GM23248 (cell line): ENCODE data around the gene GPER1.

Experiments
- EZH2 ChIP-seq: fragments of 200-600 bp; sonication (generic); IDR thresholded peaks from 2 replicates; pipeline ENCODE4 v1.6.1; 2018; ENCODE audit warnings: antibody characterized with exemption, mild to moderate bottlenecking; ENCODE audit not compliant: insufficient read depth, poor library complexity, severe bottlenecking
- EZH2phosphoT487 ChIP-seq: fragments of 200-600 bp; sonication (generic); IDR thresholded peaks from 2 replicates; pipeline ENCODE4 v1.6.1; 2018; ENCODE audit warnings: antibody characterized with exemption, moderate library complexity, mild to moderate bottlenecking, low read depth; ENCODE audit not compliant: insufficient read depth

DNA sequence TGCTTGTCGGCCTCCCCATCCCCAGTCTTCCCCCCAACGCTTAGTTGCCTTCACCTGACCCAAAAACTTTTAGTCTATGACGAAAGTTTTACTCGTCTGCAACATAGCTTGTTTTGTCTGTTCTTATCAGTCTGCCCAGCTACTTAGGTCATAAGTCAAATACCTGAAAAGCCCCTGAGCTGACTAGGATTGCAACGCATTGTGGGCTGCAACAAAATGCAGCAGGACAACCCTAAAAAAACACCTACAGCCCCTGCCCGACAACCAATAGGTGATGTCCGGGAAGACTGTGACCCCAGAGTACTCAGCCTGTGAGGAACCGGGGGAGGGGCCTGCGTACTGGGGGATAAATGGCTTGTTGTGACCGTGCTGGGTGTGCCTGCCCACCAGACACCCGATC is 19.3 kb upstream of the GPER1 start:
- no peak for TF ChIP-seq EZH2
- TF ChIP-seq EZH2phosphoT487: no peak
